Fibroblast of lung (primary cell): Measurements from ENCODE around the gene MPPE1. TPM values are rescaled to one million over a fixed set of nuclear protein-coding genes. Genes with fewer than 3 reads are reported as not detected.

ENCODE experiments used
- DNase-seq, 2 donors: peaks; one replicate each; pipeline versions ENCODE4 v3.0.0 to v3.0.0-alpha.2; 2010; ENCODE audit warnings: low read depth in 2 of 2
- H2AFZ ChIP-seq: 2 replicates; pipeline ENCODE4 v1.5.1; 2012; ENCODE audit warnings: low read length, control low read depth, inconsistent platforms
- H3K27ac ChIP-seq: 2 replicates; pipeline ENCODE4 v1.5.1; 2011; ENCODE audit warnings: low read length, control low read depth; ENCODE audit not compliant: insufficient read depth
- H3K27me3 ChIP-seq: 2 replicates; pipeline ENCODE4 v1.5.1; 2011; ENCODE audit warnings: mild to moderate bottlenecking, low read length; ENCODE audit not compliant: control insufficient read depth, insufficient read depth
- H3K36me3 ChIP-seq: 2 replicates; pipeline ENCODE4 v1.5.1; 2011; ENCODE audit warnings: low read length; ENCODE audit not compliant: control insufficient read depth, insufficient read depth
- H3K4me1 ChIP-seq: 2 replicates; pipeline ENCODE4 v1.5.1; 2011; ENCODE audit warnings: low read length; ENCODE audit not compliant: control insufficient read depth, insufficient read depth; ENCODE audit errors: extremely low read depth
- H3K4me2 ChIP-seq: 2 replicates; pipeline ENCODE4 v1.5.1; 2011; ENCODE audit warnings: low read length, control low read depth; ENCODE audit not compliant: insufficient read depth; ENCODE audit errors: extremely low read depth
- H3K4me3 ChIP-seq, 4 experiments: fragments of 200-600 bp in 1 of 4; sonication (generic) in 1 of 4; replicated peaks in 1 of 4; 2 replicates each; pipeline ENCODE4 v1.5.1; 2011 to 2016; ENCODE audit warnings: low read length in 4 of 4, low read depth in 3 of 4, mild to moderate bottlenecking in 3 of 4, control low read depth in 2 of 4, inconsistent platforms in 1 of 4, mixed read lengths in 1 of 4; ENCODE audit not compliant: insufficient read depth in 1 of 4; ENCODE audit errors: control extremely low read depth in 1 of 4
- H3K79me2 ChIP-seq: 2 replicates; pipeline ENCODE4 v1.5.1; 2012; ENCODE audit warnings: mild to moderate bottlenecking, low read length, inconsistent platforms; ENCODE audit not compliant: control insufficient read depth, insufficient read depth
- H3K9ac ChIP-seq: 2 replicates; pipeline ENCODE4 v1.5.1; 2011; ENCODE audit warnings: mild to moderate bottlenecking, low read length, control low read depth; ENCODE audit not compliant: insufficient read depth
- H3K9me3 ChIP-seq: 2 replicates; pipeline ENCODE4 v1.5.1; 2012; ENCODE audit warnings: low read depth, low read length; ENCODE audit not compliant: control insufficient read depth, insufficient read depth
- H4K20me1 ChIP-seq: 2 replicates; pipeline ENCODE4 v1.5.1; 2011; ENCODE audit warnings: low read length; ENCODE audit not compliant: control insufficient read depth, insufficient read depth; ENCODE audit errors: extremely low read depth
- EZH2 ChIP-seq: IDR thresholded peaks from 2 replicates; pipeline ENCODE4 v1.5.1; 2012; ENCODE audit warnings: low read length, control low read depth, mild to moderate bottlenecking; ENCODE audit errors: missing control alignments
- polyA plus RNA-seq, 2 donors: library from polyadenylated mRNA; depleted of rRNA in 1 of 2; stranded (reverse) in 1 of 2; unstranded in 1 of 2; fragments of >200 nt; gene quantifications; 2 replicates each; pipeline ENCODE4 v1.2.1, GENCODE V29; 2011 to 2012; ENCODE audit warnings: missing spikeins in 1 of 2
- total RNA-seq: library from RNA; depleted of rRNA; stranded (reverse); fragments of >200 nt; gene quantifications from 2 replicates; pipeline ENCODE4 v1.2.1, GENCODE V29; 2014
- TF ChIP-seq, protein P1 (sequence below), 2 donors: IDR thresholded peaks in 1 of 2; conservative IDR thresholded peaks in 1 of 2; 1 replicate in 1 of 2; 2 replicates in 1 of 2; pipeline ENCODE4 v1.5.1; 2011 to 2012; ENCODE audit warnings: low read length in 2 of 2, control low read depth in 1 of 2, inconsistent platforms in 1 of 2, low read depth in 1 of 2, mild to moderate bottlenecking in 1 of 2

Gene MPPE1
- total and polyA plus RNA-seq, 2 donors (not counting 1 experiment from before 2014, with no cell fraction given): 23.3 to 29.7 TPM

DNA sequence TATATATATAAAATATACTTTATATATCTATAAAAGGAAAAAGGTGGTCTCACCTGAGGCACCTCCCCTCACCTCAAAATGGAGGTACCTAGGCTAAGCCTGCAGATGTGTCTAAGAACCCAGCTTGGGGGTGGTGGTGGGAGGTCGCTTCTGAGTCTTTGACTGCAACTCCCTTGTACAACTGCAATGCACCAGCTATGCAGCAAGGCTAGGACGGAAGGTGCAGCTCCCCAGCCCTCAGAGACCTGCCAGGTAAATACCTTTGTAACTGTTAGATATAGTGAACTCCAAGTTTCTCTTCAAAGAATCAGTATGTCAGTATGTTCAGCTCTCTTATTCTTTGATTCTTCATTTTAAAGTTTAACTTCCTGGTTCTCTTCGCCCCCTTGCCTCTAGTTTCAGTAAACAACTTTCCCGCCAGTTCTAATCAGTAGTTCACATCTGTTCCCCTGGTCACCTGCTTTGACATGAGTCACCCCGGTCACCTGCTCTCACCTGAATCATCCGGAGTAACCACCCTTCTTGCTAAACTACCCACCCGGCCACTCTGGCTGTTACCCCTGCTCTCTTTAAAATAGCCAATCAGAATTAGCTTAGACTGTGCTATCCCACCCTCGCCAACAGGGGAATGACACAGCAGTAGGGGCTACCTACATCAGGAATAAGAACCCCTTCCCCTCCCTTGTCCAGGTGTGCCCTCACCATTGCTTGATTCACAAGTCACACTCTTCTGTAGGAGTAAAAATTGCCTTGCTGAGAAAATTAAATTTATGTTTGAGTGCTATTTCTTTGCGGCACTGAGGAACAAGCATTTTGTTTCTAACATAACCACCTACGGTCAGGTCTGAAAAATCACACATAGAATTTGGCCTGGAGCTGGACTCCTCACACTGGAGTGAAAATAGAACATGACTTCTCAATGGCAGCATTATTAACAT is 48.5 kb upstream of the MPPE1 start:
- H2AFZ ChIP-seq: no peak overlapping the region
- H3K79me2 ChIP-seq: no peaks in the 10 kb centered on the region

DNA sequence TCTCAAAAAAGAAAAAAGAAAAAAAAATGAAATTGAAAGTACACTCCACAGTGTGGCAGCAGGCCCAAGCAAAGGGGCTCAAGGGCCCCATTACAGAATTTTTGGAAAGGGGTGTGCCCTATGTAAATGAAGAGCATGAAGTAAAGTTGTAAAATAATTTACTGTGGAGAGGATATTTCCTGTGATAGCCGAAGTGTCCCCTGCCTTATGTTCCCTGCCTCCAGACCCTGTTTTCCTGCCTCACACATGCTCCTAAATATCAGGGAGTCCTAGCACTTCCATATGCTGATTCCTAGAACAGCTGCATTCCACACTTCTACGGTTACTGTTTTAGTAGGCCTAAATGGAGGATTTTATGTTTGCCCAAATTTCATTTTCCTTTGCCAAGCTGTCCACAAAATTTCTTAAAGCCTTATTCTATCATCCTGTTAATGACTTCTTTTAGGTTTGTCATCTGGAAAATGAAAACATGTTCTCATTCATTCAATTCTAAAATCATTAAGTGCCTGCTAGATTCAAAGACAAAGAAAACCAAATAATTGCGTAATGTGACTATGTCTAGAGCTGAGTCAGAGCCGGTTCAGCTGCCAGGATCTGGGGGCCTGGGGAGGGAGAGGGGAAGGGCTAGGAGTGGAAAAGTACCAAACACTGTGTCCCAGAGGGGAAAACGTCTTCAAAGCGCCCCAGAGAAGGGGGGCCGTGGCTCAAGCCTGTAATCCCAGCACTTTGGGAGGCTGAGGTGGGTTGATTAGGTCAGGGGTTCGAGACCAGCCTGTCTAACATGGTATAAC is 47.3 kb upstream of the MPPE1 start:
- TF ChIP-seq, protein P1, sequence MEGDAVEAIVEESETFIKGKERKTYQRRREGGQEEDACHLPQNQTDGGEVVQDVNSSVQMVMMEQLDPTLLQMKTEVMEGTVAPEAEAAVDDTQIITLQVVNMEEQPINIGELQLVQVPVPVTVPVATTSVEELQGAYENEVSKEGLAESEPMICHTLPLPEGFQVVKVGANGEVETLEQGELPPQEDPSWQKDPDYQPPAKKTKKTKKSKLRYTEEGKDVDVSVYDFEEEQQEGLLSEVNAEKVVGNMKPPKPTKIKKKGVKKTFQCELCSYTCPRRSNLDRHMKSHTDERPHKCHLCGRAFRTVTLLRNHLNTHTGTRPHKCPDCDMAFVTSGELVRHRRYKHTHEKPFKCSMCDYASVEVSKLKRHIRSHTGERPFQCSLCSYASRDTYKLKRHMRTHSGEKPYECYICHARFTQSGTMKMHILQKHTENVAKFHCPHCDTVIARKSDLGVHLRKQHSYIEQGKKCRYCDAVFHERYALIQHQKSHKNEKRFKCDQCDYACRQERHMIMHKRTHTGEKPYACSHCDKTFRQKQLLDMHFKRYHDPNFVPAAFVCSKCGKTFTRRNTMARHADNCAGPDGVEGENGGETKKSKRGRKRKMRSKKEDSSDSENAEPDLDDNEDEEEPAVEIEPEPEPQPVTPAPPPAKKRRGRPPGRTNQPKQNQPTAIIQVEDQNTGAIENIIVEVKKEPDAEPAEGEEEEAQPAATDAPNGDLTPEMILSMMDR (conservative IDR thresholded peaks at IDR 0.05 in 1 of 2, IDR thresholded peaks at IDR 0.05 in 1 of 2; ENCODE audit: low read depth in 1 of 2, low read length in 2 of 2): no peak
- no peak for TF ChIP-seq EZH2
- Histone ChIP-seq H3K27me3 (no peaks in the 10 kb centered on the region), H3K36me3 (no peaks in the 10 kb centered on the region), H4K20me1 (no peaks in the 10 kb centered on the region), H3K27ac (peak overlapping the region; percentile 59), H2AFZ (no peak overlapping the region), H3K79me2 (no peaks in the 10 kb centered on the region), H3K9me3 (no peaks in the 10 kb centered on the region), H3K4me3 (no peak overlapping the region), H3K4me1 (peaks cover 4% of the 10 kb centered on the region), H3K9ac (no peak overlapping the region), H3K4me2 (peak overlapping the region; percentile 35)
- DNase-seq: peak; percentile 91 to 95

More for the DNA sequence above, 48.5 kb upstream of the MPPE1 start:
- H4K20me1 ChIP-seq: no peaks in the 10 kb centered on the region
- H3K36me3 ChIP-seq: no peaks in the 10 kb centered on the region
- no peak overlapping the region for H3K9ac ChIP-seq
- no peaks in the 10 kb centered on the region for H3K9me3 ChIP-seq
- no peaks in the 10 kb centered on the region for H3K27me3 ChIP-seq
- H3K4me2 ChIP-seq: no peak overlapping the region
- H3K4me3 ChIP-seq: no peak overlapping the region
- H3K4me1 ChIP-seq: peaks cover 4% of the 10 kb centered on the region
- no peak for DNase-seq
- TF ChIP-seq EZH2: no peak
- TF ChIP-seq, protein P1 (conservative IDR thresholded peaks at IDR 0.05 in 1 of 2, IDR thresholded peaks at IDR 0.05 in 1 of 2; ENCODE audit: low read depth in 1 of 2, low read length in 2 of 2): no peak
- H3K27ac ChIP-seq: no peak overlapping the region

DNA sequence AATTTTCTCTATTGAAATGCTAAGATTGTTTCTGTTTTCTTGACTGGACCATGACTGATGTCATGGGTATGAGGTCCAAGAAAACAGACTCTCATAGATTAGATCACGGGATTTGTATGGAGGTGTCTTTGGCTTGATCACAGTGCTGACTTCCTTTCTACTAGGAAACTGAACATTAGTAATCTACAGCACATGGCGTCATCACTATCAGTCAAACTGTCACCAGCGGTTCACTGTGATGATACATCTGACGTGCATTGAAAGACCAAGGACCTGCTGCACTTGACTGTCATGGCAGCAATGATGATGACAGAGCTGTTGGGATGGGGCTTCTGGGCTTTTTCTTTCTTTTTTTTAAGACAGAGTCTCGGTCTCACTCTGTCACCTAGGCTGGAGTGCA is 45.0 kb upstream of the MPPE1 start:
- no peak overlapping the region for H2AFZ ChIP-seq
- H3K4me1 ChIP-seq: peaks cover 7% of the 10 kb centered on the region
- H3K4me3 ChIP-seq: no peak overlapping the region
- no peaks in the 10 kb centered on the region for H3K36me3 ChIP-seq
- no peak overlapping the region for H3K9ac ChIP-seq
- no peaks in the 10 kb centered on the region for H4K20me1 ChIP-seq
- no peaks in the 10 kb centered on the region for H3K9me3 ChIP-seq
- H3K27ac ChIP-seq: no peak overlapping the region
- H3K4me2 ChIP-seq: no peak overlapping the region
- DNase-seq: peak in 1 of 2 donors; percentile 45
- no peaks in the 10 kb centered on the region for H3K27me3 ChIP-seq
- TF ChIP-seq, protein P1 (conservative IDR thresholded peaks at IDR 0.05 in 1 of 2, IDR thresholded peaks at IDR 0.05 in 1 of 2; ENCODE audit: low read depth in 1 of 2, low read length in 2 of 2): no peak
- TF ChIP-seq EZH2: no peak
- H3K79me2 ChIP-seq: no peaks in the 10 kb centered on the region
